ENCODE results near the gene HSFX3. TPM values are rescaled to one million over a fixed set of nuclear protein-coding genes. Genes with fewer than 3 reads are reported as not detected.

Gene HSFX3
- total and polyA plus RNA-seq, 2 of the 8 experiments (the other 6 are each of a cell fraction or from before 2014, with no cell fraction given): not detected

- POLR2A ChIA-PET (ENCODE audit: partially characterized antibody): no interaction called here
- TF ChIP-seq SRF (IDR thresholded peaks at IDR 0.05; ENCODE audit: low read depth, low read length): no peak
- TF ChIP-seq CBX8 (IDR thresholded peaks at IDR 0.05; ENCODE audit: borderline replicate concordance, low read depth, low read length): no peak
- no peak for TF ChIP-seq BCL11A (IDR thresholded peaks at IDR 0.05; ENCODE audit: low read depth in 2 of 2, low read length in 2 of 2)
- TF ChIP-seq MAFK (IDR thresholded peaks at IDR 0.05; ENCODE audit: low read depth, low read length): no peak
- TF ChIP-seq HDAC6 (IDR thresholded peaks at IDR 0.05; ENCODE audit: low read depth, low read length): no peak
- no peak for TF ChIP-seq EZH2 (IDR thresholded peaks at IDR 0.05; ENCODE audit: low read depth, low read length, severe bottlenecking)
- TF ChIP-seq YY1 (IDR thresholded peaks at IDR 0.05; ENCODE audit: low read depth, low read length): no peak
- TF ChIP-seq TBP (IDR thresholded peaks at IDR 0.05; ENCODE audit: low read depth, low read length): no peak
- no peak for TF ChIP-seq USF2 (IDR thresholded peaks at IDR 0.05; ENCODE audit: low read length)
- TF ChIP-seq RNF2 (IDR thresholded peaks at IDR 0.05; ENCODE audit: borderline replicate concordance, low read depth, low read length, missing control alignments, poor library complexity, severe bottlenecking): no peak
- no peak for TF ChIP-seq GTF2F1 (IDR thresholded peaks at IDR 0.05; ENCODE audit: borderline replicate concordance, low read depth, low read length)
- TF ChIP-seq KDM4A (IDR thresholded peaks at IDR 0.05; ENCODE audit: low read depth, low read length, severe bottlenecking): no peak
These were observed 33.6 kb downstream of the HSFX3 start for GRCh38 chrX:149515954-149516602.

More at GRCh38 chrX:149515954-149516602, 33.6 kb downstream of the HSFX3 start:
- Histone ChIP-seq H3K56ac (replicated peaks; ENCODE audit: insufficient read length, low read depth, low read length) (no peak overlapping the region), H3K23me2 (ENCODE audit: low read depth, low read length) (no peaks in the 10 kb centered on the region), H3K18ac (ENCODE audit: extremely low read depth, low read length) (no peak overlapping the region; the same call in 1 of the 2 replicates), H3K27me3 (replicated peaks in 1 of 4; ENCODE audit: control insufficient read depth in 3 of 4, extremely low read depth in 1 of 4, insufficient read depth in 3 of 4, low read length in 3 of 4) (no peaks in the 10 kb centered on the region), H3K14ac (ENCODE audit: insufficient read length) (no peak overlapping the region), H3K79me2 (ENCODE audit: control insufficient read depth in 1 of 2, insufficient read depth in 2 of 2, low read length in 2 of 2) (no peaks in the 10 kb centered on the region), H2BK12ac (ENCODE audit: low read depth, low read length) (no peak overlapping the region), H3K36me3 (ENCODE audit: control insufficient read depth in 2 of 4, insufficient read depth in 4 of 4, low read length in 3 of 4) (no peaks in the 10 kb centered on the region), H3K4me3 (ENCODE audit: extremely low read depth in 1 of 4, insufficient read depth in 2 of 4, low read depth in 3 of 4, low read length in 4 of 4) (no peak overlapping the region), H3K23ac (ENCODE audit: insufficient read length) (no peak overlapping the region), H3K4me2 (ENCODE audit: insufficient read depth in 1 of 2, low read depth in 2 of 2, low read length in 2 of 2) (no peak overlapping the region), H3K4ac (replicated peaks; ENCODE audit: insufficient read length, low read depth, low read length) (no peak overlapping the region), H2BK120ac (replicated peaks; ENCODE audit: low read depth, low read length) (no peak overlapping the region), H4K5ac (ENCODE audit: insufficient read length, low read depth, low read length) (no peak overlapping the region), H2AFZ (ENCODE audit: low read length) (no peak overlapping the region), H3K4me1 (replicated peaks in 1 of 4; ENCODE audit: control insufficient read depth in 3 of 4, insufficient read depth in 4 of 4, low read length in 3 of 4) (peaks cover 0 to 3% (median 1%) of the 10 kb centered on the region in 4 experiments; a peak in 3 of 7 replicates), H2BK15ac (ENCODE audit: low read length) (no peak overlapping the region), H3K27ac (ENCODE audit: low read depth, low read length) (no peak overlapping the region), H3K9me3 (ENCODE audit: insufficient read depth in 2 of 2, low read depth in 1 of 2, low read length in 1 of 2) (no peaks in the 10 kb centered on the region), H4K20me1 (replicated peaks in 1 of 2; ENCODE audit: control insufficient read depth in 1 of 2, insufficient read depth in 2 of 2, low read length in 2 of 2) (no peaks in the 10 kb centered on the region), H3K9ac (replicated peaks in 1 of 4; ENCODE audit: extremely low read depth in 1 of 4, low read depth in 3 of 4, low read length in 3 of 4) (no peak overlapping the region), H2AK5ac (ENCODE audit: low read depth, low read length) (no peak overlapping the region), H4K8ac (ENCODE audit: extremely low read depth, insufficient read depth, low read length) (no peak overlapping the region), H2BK20ac (ENCODE audit: low read length) (no peak overlapping the region), H3K79me1 (ENCODE audit: low read depth, low read length) (no peaks in the 10 kb centered on the region), H2BK5ac (ENCODE audit: low read depth, low read length) (no peak overlapping the region), H4K91ac (replicated peaks; ENCODE audit: insufficient read length, low read length) (no peak overlapping the region)
- no peak for DNase-seq (ENCODE audit: low read depth in 1 of 2, low spot score in 2 of 2)
- CTCF ChIA-PET (ENCODE audit: partially characterized antibody): interaction anchor here (1.4 kb wide), 1 partner anchor 11 kb away, joined by 3 read pairs; the partner anchor contains the start of gene IDS
- FAIRE-seq: no peak
- WGBS, 2 experiments (ENCODE audit: extremely low coverage in 1 of 2, insufficient coverage in 1 of 2, insufficient read length in 1 of 2, insufficient replicate concordance in 2 of 2, low coverage in 1 of 2, low lambda C conversion rate in 2 of 2, missing lambda C conversion rate in 1 of 2): 63% methylated on average over 4 of the region's 4 CpGs; no CpG with 5 or more reads in 1 of the 2 experiments
